Caki2 (cell line): ENCODE data around the gene GFOD2. TPM values are rescaled to one million over a fixed set of nuclear protein-coding genes. Genes with fewer than 3 reads are reported as not detected.

Source experiments
- DNase-seq: peaks from one replicate; pipeline ENCODE4 v3.0.0-alpha.2; 2015; ENCODE audit warnings: low read depth
- in situ Hi-C: cut with HindIII; loops from 2 replicates; pipeline ENCODE4 v1.10.0; 2016; ENCODE audit warnings: low sequenced_read_pairs, low pct_unique_long_range_greater_than_20kb, mixed read lengths
- total RNA-seq: library from RNA; depleted of rRNA; stranded (reverse); fragments of >200 nt; shearing (Covaris generic); gene quantifications from 2 replicates; pipeline ENCODE4 v1.2.3, GENCODE V29; 2014; ENCODE audit warnings: low replicate concordance

GFOD2 gene
- total RNA-seq, 1 experiment from 2014 or later: 15.7 TPM

- no peak for DNase-seq
- in situ Hi-C loops: no loop called here
These were observed 21.3 kb upstream of the GFOD2 start for GRCh38 chr16:67740391-67740790.

- no peak for DNase-seq
- in situ Hi-C loops: no loop called here
These were observed 17.7 kb upstream of the GFOD2 start for GRCh38 chr16:67736858-67737257.

- no peak for DNase-seq
- in situ Hi-C loops: no loop called here
These were observed 15.7 kb upstream of the GFOD2 start for GRCh38 chr16:67734731-67735201.

GRCh38 chr16:67733734-67734470, 14.8 kb upstream of the GFOD2 start:
- in situ Hi-C loops: no loop called here
- DNase-seq: no peak

- no peak for DNase-seq
- in situ Hi-C loops: no loop called here
These were observed 12.6 kb upstream of the GFOD2 start for GRCh38 chr16:67731753-67732095.

- no peak for DNase-seq
- in situ Hi-C loops: no loop called here
These were observed 12.1 kb upstream of the GFOD2 start for GRCh38 chr16:67731071-67731752.

GRCh38 chr16:67730326-67730725, 11.2 kb upstream of the GFOD2 start:
- no peak for DNase-seq
- in situ Hi-C loops: no loop called here

GRCh38 chr16:67729636-67730248, 10.6 kb upstream of the GFOD2 start:
- in situ Hi-C loops: no loop called here
- DNase-seq: no peak

- DNase-seq: no peak
- in situ Hi-C loops: no loop called here
These were observed 8.7 kb upstream of the GFOD2 start for GRCh38 chr16:67727521-67728485.

GRCh38 chr16:67726106-67727034, 7.3 kb upstream of the GFOD2 start:
- in situ Hi-C loops: no loop called here
- no peak for DNase-seq

- in situ Hi-C loops: no loop called here
These were observed 4.8 kb upstream of the GFOD2 start for GRCh38 chr16:67723911-67724305.

GRCh38 chr16:67723151-67723910, 4.2 kb upstream of the GFOD2 start:
- in situ Hi-C loops: no loop called here
- DNase-seq: peak; percentile 30

More at GRCh38 chr16:67723911-67724305, 4.8 kb upstream of the GFOD2 start:
- no peak for DNase-seq

- in situ Hi-C loops: no loop called here
- DNase-seq: no peak
These were observed 1.1 kb upstream of the GFOD2 start for GRCh38 chr16:67720236-67720635.

- in situ Hi-C loops: no loop called here
- DNase-seq: peak; percentile 24
These were observed 645 bp upstream of the GFOD2 start for GRCh38 chr16:67719778-67720144.

GRCh38 chr16:67718668-67719047, 458 bp downstream of the GFOD2 start:
- in situ Hi-C loops: no loop called here
- no peak for DNase-seq

GRCh38 chr16:67716097-67716496, 3.0 kb downstream of the GFOD2 start:
- in situ Hi-C loops: no loop called here
- DNase-seq: no peak

GRCh38 chr16:67714522-67714921, 4.6 kb downstream of the GFOD2 start:
- in situ Hi-C loops: no loop called here
- DNase-seq: no peak
